SH-SY5Y (cell line): ENCODE data around the gene C1orf198.

ENCODE experiments used
- GATA2 ChIP-seq: IDR thresholded peaks from 2 replicates; pipeline ENCODE4 v1.6.1; 2011; ENCODE audit warnings: mild to moderate bottlenecking, low read depth, low read length
- GATA3 ChIP-seq: IDR thresholded peaks from 2 replicates; pipeline ENCODE4 v1.6.1; 2011; ENCODE audit warnings: low read depth, mild to moderate bottlenecking, low read length, moderate library complexity

DNA sequence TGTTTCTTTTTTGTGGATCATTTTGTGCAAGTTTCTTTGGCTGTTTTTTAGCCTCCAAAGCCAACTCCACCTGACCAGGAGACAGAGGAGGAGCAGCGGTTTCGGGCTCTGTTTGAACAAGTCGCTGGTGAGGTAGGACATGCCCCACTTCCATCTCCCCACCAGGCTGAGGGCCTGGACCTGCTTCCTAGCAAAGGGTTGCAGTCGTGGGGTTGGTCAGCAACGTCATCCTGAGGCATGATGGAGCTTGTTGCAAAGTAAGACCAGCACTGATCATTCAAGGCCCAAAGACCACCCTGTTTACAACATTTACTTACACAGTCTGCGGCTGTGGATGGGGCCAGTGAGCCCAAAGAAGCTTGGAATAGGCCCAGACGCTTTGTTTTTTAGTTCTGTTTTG, 80.8 kb downstream of the C1orf198 start:
- no peak for TF ChIP-seq GATA2
- TF ChIP-seq GATA3: no peak
